HG03066 (cell line): ENCODE data around the gene DUOXA2.
"Not testable (repeated sequence)": the region's sequence is repeated elsewhere in the genome, so short reads cannot be mapped to it uniquely, and the experiment has no call there.

Experiments used
- ATAC-seq: cut with Tn5 transposase; IDR thresholded peaks from one replicate; pipeline ENCODE4 v1.9.1; 2021; ENCODE audit warnings: low read depth; ENCODE audit not compliant: unreplicated experiment

Gene DUOXA2

GRCh38 chr15:45094358-45094730 is 19.8 kb upstream of the DUOXA2 start:
- ATAC-seq = no peak

GRCh38 chr15:45095661-45096060 is 18.5 kb upstream of the DUOXA2 start:
- no peak for ATAC-seq

- ATAC-seq = no peak
These were observed 16.7 kb upstream of the DUOXA2 start for GRCh38 chr15:45097466-45097865.

- no peak for ATAC-seq
These were observed 14.5 kb upstream of the DUOXA2 start for GRCh38 chr15:45099549-45100165.

GRCh38 chr15:45100884-45101625 is 13.1 kb upstream of the DUOXA2 start:
- no peak for ATAC-seq

- no peak for ATAC-seq
These were observed 12.4 kb upstream of the DUOXA2 start for GRCh38 chr15:45101749-45102148.

GRCh38 chr15:45102226-45102625 is 11.9 kb upstream of the DUOXA2 start:
- ATAC-seq = no peak

- not testable (repeated sequence) for ATAC-seq
These were observed 10.0 kb upstream of the DUOXA2 start for GRCh38 chr15:45104170-45104569.

- ATAC-seq = no peak
These were observed 8.5 kb upstream of the DUOXA2 start for GRCh38 chr15:45105586-45105985.

- no peak for ATAC-seq
These were observed 7.9 kb upstream of the DUOXA2 start for GRCh38 chr15:45106002-45106790.

- no peak for ATAC-seq
These were observed 6.0 kb upstream of the DUOXA2 start for GRCh38 chr15:45107941-45108630.

- no peak for ATAC-seq
These were observed 3.8 kb upstream of the DUOXA2 start for GRCh38 chr15:45110256-45110820.

- no peak for ATAC-seq
These were observed 2.6 kb upstream of the DUOXA2 start for GRCh38 chr15:45111390-45112142.

- ATAC-seq = no peak
These were observed 2.0 kb upstream of the DUOXA2 start for GRCh38 chr15:45112143-45112590.

- no peak for ATAC-seq
These were observed 1.3 kb upstream of the DUOXA2 start for GRCh38 chr15:45112591-45113379.

- ATAC-seq = no peak
These were observed 641 bp upstream of the DUOXA2 start for GRCh38 chr15:45113380-45113990.

- no peak for ATAC-seq
These were observed 592 bp downstream of the DUOXA2 start for GRCh38 chr15:45114751-45115085.

- ATAC-seq = no peak
These were observed 1.2 kb downstream of the DUOXA2 start for GRCh38 chr15:45115312-45115820.
